ENCODE results near the gene SOCS1.

DNA sequence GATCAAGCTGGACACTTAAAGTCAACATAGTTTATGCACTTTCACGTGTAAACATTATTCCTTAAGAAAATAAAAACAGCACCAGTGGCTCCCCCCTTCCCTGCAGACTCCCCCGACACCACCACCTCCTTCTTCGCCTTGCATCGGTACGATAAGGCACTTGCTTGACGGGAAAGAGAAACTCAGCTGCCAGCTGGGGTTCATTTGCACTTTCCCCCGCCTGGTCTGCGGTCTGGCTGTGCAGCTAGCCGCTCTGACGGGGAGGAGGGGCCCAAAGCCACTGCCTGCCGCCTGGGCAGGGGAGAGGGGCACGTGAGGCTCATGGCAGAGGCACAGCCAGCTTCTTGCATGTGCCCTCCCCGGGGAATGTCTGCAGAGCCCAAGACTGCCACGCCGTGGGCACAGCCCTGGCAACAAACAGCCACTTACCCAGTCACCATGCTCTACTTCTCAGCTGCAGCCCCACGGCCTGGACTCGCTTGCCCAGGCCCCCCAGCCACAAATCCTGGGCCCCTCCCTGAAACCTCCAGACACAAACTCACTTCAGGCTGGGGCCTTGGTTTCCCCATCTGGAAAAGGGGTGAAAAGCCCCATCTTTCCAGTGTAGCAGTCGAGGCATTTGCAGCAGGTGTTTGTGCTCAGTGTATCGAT, 41.6 kb upstream of the SOCS1 start:
- TF ChIP-seq POLR2A (IDR thresholded peaks at IDR 0.05; ENCODE audit: low read depth) (no peak), CTCF (IDR thresholded peaks at IDR 0.05) (no peak), EP300 (IDR thresholded peaks at IDR 0.05) (no peak), POLR2AphosphoS5 (IDR thresholded peaks at IDR 0.05) (no peak)
